CD4-positive, alpha-beta T cell treated with Interleukin-17A for 4 hours (primary cell): ENCODE measurements around the gene SPG11.
A peak's percentile ranks its signal among the peaks of the same experiment; 100 is the strongest.
"Not testable (repeated sequence)": the region's sequence is repeated elsewhere in the genome, so short reads cannot be mapped to it uniquely, and the experiment has no call there.

Experiments used
- DNase-seq: peaks from one replicate; pipeline ENCODE4 v3.0.0-alpha.2; 2020; ENCODE audit warnings: mixed read lengths

Gene SPG11

DNA sequence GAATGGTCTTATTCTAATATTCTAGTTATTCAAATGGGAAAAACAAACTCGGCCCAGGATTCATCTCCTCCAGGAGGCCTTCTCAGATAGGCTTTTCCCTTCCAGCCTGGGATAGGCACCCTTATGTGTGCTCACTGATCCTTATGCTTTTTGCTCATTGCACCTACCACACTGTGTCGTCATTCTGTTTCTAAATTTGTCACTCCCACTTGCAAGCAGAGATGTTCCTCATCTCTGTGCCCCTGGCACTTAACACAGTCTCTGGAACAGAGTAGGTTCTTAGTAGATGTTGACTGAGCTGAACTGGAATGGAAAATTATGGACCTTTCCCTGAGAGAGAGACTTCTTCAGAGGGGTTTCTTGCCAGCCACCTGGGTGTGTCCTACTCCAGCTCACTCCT, 18.7 kb upstream of the SPG11 start:
- no peak for DNase-seq

DNA sequence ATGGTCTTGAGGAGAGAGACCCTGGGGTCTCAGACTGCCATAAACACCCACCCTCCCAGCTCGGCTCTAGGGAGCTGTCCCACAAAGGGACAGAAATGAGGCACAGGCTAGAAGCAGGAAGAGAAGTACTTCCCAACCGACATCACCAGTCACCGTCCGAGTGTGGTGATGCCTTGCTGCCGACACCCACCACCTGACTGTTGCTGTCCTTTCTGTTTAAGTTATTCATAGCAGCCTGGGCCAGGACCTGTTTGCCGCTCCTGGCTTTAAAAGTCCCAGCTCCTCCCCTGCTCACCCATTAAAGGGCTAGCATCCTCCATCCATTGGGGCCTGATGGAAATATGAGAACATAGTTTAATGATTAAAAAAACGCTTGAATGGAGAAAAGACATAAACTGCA, 13.2 kb upstream of the SPG11 start:
- DNase-seq, result peak; percentile 43

DNA sequence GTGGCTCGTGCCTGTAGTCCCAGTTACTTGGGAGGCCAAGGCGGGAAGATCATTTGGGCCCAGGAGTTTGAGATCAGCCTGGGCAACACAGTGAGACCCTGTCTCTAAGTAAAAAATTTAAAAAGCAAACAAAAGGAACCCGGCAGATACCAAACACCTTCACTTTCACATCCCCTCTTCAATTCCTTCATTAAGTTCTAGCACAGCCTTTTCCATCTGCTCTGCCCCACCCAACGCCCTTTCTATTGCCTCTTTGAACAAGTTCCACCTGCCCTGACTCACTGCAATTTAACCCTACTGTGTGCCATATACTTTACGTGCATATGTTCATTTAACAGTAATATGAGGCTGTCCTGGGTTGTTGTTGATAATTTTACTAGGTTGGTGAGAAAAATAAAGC, 12.4 kb upstream of the SPG11 start:
- DNase-seq, result no peak

DNA sequence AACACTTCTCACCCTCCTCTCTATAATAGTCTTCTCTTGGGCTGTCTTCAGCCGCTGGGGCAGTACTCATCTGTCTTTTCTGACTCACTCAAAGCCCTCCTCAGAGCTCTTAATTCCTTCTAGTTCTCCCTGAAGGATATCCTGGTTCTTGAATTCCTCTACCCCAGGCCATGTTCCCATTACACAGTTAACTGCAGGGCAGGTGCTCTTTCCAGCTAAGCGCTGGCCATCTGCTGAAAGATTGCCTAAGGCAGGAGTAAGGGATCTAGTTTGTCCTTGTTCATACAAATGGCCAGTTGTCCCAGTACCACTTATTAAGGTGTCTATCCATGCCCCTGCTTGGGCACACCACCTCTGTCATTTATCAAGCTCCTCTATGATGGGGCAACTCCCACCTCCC, 10.2 kb upstream of the SPG11 start:
- DNase-seq, result no peak

DNA sequence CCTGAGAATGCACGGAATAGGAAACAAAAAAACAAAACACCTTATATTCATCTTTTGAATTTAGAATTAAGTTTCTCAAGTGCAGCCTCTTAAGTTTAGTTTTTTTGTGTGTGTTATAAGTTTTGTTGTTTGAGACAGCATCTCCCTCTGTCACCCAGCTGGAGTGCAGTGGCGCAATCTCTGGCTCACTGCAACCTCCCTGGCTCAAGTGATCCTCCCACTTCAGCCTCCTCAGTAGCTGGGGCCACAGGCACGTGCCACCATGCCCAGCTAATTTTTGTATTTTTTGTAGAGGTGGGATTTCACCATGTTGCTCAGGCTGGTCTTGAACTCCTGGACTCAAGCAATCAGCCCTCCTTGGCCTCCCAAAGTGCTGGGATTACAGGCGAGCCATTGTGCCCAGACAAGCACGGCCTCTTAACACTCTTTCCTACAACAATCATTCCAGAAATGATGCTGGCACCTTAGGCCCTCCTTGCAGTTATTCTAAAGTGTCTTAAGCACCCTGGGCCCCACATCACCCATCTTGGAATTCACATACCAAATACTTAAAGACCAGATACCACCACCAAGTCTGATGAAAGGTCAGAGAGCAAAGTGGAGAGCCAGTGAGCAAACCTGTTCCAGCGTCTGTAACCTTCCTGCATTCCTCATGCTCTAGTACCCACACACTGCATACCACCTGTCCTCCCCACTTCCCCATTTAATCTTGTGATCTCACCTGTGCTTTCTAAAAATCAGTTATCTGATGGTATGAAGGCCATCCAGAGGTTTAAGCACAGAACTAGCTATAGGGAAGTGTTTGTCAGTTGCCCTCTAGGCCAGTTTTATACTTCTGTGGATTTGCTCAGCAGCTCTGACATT, 6.9 kb upstream of the SPG11 start:
- no peak for DNase-seq

DNA sequence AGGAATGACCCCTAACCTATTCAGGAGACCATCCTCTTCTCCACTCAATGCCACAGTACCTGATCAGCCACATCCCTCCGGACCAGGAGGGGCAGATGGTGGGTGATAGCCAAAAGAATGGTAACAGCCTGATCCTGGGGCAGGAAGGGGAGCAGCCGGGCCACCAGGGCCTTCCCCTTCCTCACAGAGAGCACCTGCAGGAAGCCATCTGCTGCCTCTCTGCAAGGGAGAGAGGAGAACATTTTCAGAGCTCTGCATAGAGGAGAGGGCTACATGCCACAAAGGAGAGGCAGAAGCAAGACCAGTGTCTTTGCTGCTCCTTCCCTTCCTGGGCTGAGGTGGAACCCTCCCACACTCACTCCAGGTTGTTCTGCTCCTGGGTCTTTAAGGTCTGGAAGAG, 5.5 kb upstream of the SPG11 start:
- peak; percentile 56 for DNase-seq

DNA sequence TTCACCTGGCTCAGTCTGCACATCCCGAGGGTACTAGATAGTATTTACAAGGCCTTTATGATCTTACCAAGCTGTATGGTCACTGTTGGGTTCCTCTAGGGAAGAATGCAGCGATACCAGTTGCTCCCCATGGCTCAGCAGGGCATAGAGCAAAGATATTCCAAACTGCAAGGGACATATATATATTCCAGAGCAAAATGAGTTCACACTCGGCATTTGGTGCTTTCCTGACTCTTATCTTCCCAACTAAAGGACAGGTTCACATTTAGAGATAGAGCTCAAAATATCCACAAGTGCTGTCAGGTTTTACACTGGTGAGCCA, 3.5 kb upstream of the SPG11 start:
- DNase-seq, result no peak

DNA sequence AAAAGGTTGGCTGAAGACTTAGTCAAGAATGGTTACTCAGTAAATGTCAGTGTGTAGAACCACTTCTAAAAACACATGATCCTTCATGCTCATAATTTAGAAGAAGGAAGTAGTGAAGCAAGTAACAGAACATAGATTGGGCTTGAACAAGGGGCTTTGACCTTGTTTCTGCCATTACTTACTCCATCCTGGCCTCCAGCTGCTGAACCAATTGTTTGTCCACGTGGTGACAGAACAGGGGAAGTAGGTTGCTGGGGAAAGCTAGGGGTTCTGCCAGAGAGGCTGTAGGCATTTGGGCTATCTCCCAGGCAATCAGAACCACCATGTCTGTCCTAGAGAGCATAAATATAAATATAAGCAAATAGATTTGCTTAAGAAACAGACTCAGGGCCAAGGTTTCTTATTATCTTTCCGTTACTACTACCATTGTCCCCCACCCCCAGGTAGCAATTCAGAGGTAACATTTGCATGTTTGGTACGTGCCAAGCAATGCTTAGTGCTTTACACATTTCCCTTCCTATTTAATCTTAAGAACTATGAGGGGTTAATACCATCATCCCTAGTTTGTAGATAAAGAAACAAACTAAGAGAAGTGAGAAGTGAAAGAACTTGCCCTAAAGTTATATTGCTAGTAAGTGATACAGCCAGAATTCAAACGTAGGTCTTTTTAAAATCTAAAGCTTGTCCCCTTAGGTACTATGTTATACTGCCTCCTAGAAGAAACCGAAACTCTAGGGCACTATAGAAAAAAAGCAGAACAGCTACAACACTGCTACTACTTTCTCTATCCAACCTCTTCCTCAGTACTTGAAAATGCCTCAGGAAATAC, 3.0 kb upstream of the SPG11 start:
- peak; percentile 29 for DNase-seq

DNA sequence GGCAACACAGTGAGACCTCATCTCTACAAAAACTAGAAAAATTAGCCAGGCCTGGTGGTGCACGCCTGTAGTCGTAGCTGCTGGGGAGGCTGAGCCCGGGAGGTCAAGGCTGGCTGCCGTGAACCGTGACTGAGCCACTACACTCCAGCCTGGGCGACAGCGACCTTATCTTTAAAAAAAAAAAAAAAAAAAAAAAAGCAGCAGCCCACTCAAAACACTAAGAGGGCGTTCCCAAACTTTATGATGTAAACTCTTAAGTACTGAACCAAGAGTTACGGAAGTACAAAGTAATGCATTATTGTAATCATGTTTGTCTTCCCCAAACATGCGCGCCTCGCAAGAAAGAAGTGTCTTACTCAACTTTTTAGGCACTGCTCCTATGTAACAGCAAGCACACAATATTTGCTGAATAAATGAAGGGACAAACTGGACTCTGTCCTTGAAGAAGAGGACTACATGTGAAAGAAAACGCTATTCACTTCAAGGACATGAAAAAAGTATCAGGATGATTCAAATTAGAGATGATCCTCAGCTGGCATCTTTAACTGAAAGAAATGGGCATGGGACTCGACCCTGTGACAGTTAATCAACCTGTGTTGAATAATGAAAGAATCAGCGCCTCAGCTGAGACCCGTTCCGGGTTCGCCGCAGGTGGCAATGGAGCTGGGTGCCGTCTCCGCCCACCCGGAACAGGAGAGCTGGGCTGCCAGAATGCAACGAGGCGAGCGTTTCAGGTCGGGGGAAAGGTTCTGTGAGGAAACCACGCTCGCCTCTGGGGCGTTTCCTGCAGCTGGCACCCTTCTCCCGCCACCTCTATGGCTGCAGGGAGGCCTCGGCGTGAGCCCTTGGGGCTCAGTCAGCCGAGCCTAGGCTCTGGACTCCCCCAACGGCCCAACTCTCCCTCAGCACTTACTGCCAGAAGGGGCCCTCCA, 718 bp downstream of the SPG11 start:
- DNase-seq, result peak; percentile 87

DNA sequence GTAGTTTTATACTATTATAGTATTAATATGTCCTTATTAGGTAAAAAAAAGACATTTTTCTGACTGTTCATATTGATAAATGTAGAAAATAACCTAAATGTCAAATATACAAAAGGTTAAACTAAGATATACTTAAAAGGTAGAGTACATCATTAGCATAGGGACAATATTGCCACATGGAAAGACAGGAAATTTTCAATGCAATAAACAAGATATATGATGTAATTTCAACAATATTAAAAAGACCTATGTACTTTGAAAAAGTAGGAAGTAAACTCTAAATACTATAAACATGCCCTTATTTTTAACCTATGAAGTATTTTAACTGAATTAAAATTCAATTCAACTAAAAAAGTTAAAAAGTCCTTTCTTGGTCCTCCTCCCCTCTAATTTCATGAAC, 1.9 kb downstream of the SPG11 start:
- DNase-seq, result no peak

DNA sequence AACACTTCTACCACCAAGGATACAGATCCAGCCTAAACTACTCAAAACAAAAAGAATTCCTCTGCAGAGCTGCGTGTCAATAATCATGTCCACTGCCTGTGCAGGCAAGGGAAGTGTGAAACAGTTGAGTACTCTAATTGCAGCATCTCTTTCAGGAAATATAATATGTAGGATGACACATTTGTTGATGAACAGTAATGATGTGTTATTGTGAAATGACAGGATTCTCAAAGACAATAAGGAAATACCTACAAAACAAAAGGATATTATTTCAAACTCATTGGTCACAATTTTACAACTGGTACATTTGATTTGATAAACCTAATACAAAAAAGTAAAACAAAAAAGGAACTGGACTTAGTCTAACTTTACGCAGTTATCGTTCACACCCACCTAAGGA, 4.4 kb downstream of the SPG11 start:
- no peak for DNase-seq

DNA sequence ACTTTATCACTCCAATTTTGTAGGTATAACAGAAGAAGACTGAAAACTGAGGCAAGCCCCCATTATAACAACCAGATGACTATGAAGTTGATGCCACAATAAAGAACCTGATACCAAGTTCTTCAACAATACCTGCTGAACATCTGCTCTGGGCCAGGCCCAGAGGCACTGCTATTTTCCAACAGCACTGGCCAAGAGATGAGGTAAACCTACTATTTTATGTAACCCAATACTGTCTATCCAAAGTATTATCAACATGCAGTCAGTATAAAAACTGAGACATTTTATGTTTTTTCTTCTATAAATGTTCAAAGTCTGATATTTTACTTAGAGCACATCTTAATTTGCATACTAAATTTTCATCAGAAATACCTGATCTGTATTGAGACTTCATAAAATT, 6.1 kb downstream of the SPG11 start:
- DNase-seq, result no peak

DNA sequence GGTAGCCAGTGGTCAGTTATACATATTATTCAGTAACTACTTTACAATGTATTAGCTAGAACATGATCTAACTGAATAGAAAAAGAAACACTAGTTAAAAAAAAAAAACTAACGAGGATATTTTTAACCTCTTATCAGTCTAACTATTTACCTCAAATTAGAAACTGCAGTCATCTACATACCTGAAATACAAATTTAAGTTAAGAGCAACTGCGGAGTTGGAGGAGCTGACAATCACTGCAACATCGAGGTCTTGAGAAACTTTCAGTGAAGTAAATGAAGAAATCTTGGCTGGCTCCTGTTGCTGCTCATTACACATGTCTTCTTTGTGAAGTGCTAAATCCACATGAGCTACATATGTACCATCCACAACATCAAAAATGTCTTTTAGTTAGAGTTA, 6.5 kb downstream of the SPG11 start:
- DNase-seq, result no peak

DNA sequence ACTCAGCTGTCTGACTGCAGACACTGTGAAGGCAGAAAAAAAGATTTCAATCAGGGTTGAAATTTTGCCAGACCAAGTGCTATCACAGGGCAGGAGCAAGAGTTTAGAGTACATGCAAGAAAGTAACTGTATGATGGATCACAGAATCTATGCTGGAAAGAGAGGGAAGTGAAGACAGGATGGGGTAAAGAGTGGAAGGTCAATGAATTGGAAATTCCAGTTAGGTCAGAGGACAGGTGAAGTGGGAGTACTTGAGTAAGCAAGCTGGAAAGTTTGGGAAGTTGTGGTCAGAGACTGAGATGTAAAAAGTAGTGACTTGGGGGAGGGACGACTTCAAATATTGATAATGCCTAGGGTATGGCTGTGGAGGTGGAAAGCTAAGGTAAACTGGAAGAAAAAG, 7.2 kb downstream of the SPG11 start:
- DNase-seq, result no peak

DNA sequence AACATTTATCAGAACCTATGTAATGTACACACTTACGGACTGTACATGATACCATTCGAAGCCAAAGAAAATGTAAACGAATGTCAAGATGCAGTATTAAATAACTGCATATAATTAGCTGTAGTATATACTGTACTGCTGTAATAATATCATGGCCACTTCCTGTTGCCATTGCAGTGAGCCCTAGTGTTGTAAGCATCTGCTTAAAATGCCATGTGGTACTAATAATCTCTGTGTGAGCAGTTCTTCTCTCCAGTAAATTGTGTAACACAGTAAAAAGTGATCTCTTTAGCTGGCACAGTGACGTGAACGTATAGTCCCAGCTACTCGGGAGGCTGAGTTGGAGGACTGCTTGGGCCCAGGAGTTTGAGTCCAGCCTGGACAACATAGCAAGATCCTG, 8.6 kb downstream of the SPG11 start:
- no peak for DNase-seq

DNA sequence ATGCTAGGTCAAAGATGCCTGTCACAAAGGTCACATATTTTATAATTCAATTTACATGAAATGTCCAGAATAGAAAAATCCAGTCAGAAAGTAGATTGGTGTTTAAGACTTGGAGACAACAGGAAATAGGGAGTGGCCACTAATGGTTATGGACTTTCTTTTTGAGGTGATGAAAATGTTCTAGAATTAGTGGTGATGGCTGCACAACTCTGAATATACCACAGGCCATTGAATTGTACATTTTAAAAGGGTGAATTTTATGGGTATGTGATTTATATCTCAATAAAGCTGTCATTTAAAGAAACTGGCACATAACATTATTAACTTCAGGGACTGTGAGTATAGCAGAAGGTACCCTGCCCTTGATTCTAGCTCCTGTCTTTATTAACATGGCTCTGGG, 15.8 kb downstream of the SPG11 start:
- no peak for DNase-seq

DNA sequence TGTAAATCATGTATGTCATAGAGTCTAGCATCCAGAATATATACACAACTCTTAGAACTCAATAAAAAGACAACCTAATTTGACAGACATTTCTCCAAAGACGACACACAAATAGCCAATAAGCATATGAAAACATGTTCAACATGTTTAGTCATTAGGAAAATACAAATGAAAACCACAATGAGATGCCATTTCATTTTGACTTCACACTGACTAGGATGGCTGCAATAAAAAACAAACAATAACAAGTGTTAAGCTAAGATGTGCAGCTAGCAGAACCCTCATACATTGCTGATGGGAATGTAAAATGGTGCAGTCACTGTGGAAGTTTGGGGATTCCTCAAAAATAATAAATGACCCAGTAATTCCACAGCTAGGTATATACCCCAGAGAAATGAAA, 16.4 kb downstream of the SPG11 start:
- no peak for DNase-seq

DNA sequence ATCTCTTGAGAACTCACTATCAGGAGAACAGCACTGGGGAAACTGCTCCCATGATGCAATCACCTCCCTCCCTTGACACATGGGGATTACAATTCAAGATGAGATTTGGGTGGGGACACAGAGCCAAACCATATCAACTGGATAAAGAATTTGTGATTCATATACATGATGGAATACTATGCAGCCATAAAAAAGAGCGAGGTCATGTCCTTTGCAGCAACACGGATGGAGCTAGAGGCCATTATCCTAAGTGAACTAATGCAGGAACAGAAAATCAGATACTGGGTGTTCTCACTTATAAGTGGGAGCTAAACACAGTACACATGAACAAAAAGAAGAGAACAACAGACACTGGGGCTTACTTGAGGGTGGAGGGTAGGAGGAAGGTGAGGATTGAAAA, 17.0 kb downstream of the SPG11 start:
- DNase-seq, result no peak

DNA sequence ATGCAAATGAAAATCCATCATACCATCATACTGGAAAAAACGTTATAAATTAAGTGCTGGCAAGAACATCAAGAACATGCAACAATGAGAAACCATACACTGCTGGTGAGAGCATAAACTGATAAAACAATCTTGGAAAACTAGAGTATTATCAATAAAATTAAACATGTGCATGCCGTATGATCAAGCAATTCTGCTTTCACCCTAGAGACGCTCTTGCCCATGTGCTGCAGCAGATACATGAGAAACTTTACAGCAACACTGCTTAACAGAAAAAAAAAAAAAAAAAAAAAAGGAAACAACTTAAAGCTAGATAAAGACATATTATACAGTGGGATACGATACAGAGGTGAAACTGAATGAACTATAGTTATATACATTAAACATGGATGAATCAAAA, 21.8 kb downstream of the SPG11 start:
- DNase-seq, result no peak

DNA sequence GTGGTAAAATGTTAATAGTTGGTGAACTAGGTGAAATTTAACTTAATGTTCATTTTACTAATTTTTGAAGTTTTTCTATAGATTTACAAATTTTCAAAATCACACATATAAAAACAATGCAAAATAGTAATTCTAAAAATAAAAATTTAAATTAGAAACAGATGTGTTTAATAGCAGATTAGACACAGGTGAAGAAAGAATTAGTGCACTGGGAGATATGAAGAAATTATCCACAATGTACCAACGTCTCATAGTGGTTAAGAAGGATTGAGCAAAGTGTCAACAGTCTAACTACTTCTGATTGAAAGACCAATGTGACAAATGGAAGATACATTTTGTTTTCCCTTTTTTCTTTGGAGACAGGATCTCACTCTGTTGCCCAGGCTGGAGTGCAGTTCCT, 26.5 kb downstream of the SPG11 start:
- no peak for DNase-seq

DNA sequence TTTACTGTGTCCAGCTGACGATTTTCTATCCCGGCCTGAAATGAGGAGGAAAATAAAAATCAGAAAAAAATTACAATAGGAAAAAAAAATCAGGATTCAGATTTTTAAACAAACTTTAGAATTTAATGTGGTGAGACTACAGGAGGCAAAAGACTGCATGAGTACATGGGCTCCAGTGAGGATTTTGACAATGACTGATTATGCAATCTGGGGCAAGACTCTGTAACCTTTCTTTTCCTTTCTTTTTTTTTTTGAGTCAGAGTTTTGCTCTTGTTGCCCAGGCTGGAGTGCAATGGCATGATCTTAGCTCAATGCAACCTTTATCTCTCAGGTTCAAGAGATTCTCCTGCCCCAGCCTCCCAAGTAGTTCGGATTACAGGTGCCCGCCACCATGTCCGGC, 29.9 kb downstream of the SPG11 start:
- DNase-seq, result no peak

DNA sequence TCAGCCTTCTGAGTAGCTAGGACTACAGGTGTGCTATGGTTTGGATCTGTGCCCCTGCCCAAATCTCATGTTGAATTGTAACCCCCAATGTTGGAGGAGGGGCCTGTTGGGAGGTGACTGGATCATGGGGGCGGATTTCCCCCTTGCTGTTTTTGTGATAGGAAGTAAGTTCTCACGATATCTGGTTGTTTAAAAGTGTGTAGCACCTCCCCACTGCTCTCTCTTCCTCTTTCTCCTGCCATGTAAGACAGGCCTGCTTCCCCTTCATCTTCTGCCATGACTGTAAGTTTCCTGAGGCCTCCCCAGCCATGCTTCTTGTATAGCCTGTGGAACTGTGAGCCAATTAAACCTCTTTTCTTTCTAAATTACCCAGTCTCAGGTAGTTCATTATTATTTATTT, 38.2 kb downstream of the SPG11 start:
- not testable (repeated sequence) for DNase-seq

DNA sequence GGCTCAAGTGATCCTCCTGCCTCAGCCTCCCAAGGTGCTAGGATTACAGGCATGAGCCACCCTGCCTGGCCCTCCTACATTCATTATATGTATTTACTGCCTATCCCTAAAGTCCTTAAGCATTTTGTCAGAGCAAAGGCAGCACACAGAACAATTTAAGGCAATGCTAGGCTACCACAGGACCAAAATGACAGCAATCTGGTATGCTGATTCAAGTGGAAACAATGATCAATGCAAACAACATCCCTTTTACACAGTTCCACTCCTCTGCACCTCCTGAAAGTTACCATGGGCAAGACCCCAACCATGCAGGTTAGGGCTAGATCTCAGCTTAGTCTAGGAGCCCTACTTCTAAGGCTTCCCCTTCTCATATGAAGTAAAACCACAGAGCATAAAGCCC, 40.3 kb downstream of the SPG11 start:
- DNase-seq, result no peak
